Stimulated activated CD4-positive, alpha-beta T cell treated with anti-CD3 and anti-CD28 coated beads, Interleukin-2, amount 100 ng/mL, for 4 hours (primary cell): ENCODE data around the gene COL4A1.

Experiments used
- DNase-seq: peaks from one replicate; pipeline ENCODE4 v3.0.0-alpha.2; 2020; ENCODE audit warnings: low read depth

The COL4A1 gene

DNA sequence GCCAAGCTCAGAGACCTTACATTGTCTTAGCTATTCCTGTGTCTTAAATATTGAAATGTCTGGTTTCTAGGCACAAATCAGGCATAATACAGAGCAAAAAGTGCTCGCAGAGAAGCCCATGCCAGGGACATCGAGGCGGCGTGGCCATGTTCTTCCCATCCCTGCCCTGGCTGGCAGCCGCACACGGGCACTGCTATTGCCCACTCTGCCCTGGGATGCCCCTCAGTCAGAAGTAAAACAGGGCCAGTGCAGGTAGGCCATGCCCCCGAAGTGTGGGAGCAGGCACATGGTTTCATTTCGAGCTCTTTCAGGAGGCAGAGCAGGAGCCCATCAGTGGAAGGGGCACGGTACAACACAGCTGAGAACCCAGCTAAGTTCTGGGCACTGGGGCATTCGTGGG, 113.5 kb downstream of the COL4A1 start:
- no peak for DNase-seq

- no peak for DNase-seq
Measured at GRCh38 chr13:110192472-110192871, 114.5 kb downstream of the COL4A1 start.

DNA sequence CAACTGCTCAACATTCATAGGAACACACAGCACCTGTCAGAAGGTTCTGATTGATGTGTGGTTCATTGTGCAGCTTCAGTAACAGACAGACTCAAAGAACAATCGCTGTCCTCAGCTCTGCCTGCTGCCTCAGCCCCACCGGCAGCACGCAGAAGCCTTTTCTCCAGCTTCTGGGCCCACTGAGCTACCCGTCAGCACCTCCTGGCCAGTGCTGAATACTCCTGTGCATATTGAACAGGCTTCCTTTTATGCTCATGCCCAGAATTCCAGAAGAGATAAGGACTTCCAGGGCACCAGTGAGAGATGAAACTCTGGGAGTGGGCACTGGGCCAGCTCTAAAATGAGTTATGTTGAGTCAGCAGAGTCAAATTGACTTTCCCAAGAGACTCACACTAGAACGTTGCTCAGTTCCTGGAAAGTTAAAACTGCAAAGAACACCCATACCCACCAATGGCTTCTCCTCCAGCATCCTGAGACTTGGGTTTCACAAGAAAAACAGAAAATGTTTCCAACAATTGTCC, 119.3 kb downstream of the COL4A1 start:
- DNase-seq: no peak

GRCh38 chr13:110186231-110186855, 120.6 kb downstream of the COL4A1 start:
- DNase-seq: no peak

DNA sequence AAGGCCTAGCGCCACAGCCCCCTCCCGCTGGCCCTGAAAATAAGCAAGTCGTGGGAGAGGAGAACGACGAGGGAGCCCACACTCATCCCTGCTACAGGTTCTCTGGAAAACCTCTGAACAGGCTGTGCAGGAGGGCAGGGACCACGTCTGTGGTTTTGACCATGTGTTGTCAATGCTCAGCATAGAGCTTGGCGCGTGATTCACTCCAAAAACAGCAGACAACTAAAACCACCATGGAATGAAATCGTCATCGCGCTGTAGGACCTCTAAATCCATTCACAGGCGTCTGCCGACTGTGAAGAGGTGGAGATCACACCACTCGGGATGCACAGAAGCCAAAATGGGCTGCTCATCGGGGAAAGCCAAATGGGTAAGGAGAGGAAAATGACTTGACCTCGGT, 121.3 kb downstream of the COL4A1 start:
- no peak for DNase-seq

GRCh38 chr13:110183910-110184309, 123.0 kb downstream of the COL4A1 start:
- DNase-seq: no peak

- no peak for DNase-seq
Measured at GRCh38 chr13:110182461-110182860, 124.5 kb downstream of the COL4A1 start.

DNA sequence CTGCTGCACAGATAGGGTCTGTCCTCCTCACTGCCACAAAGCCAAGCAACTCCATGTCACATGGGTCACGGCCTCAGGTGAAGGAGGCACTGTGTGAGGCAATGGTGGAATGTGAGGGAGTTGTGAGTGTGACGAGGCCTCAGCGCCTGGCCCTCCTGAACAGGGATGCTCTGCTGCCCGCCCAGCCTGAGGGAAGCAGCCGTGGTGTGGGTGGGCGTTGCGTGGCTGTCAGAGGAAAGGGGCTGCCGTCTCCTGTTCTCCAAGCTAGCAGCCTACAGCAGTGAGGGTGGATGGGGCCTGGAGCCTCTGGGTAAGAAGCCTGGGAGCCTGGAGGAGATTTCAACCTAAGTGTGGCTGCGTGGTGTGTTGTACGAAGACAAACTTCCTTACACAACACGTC, 125.0 kb downstream of the COL4A1 start:
- no peak for DNase-seq

- no peak for DNase-seq
Measured at GRCh38 chr13:110179857-110180147, 127.2 kb downstream of the COL4A1 start.

- DNase-seq: no peak
Measured at GRCh38 chr13:110179116-110179856, 127.7 kb downstream of the COL4A1 start.

DNA sequence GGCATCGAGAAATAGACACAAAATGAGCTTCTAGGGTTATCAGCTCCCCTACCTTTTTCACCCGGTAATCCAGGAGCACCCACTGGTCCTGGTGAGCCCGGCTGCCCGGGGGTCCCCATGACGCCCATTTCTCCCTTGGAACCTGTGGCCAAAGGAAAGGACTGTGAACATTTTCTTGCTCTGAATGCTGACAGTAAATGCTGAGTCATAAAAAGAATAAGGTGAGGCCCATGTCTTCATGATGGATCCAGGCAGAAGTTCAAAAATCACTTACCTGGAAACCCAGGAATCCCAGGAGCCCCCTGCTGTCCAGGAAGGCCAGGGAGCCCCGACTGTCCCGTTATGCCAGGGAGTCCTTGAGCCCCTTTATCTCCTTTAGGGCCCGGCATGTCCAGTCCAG, 129.2 kb downstream of the COL4A1 start:
- no peak for DNase-seq

DNA sequence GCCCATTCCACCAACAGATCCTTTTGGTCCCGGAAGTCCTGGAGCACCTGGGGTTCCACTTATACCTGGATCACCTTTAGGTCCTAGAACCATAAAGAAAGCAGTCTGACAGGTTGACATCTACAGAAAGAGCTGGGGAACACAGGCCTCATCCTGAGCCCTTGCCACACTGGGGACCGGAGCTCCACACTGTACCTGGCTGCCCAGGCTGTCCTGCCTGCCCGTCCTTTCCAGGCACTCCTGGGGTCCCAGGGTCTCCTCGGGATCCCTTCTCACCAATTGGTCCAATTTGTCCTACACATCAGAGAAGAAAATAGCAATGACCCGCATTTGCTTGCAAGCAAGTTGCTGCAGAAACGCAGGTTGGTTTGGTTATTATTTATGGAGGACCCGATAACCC, 130.5 kb downstream of the COL4A1 start:
- no peak for DNase-seq

GRCh38 chr13:110173247-110173818, 133.6 kb downstream of the COL4A1 start:
- DNase-seq: no peak

GRCh38 chr13:110170882-110171281, 136.1 kb downstream of the COL4A1 start:
- DNase-seq: no peak

- no peak for DNase-seq
Measured at GRCh38 chr13:110170020-110170790, 136.8 kb downstream of the COL4A1 start.

DNA sequence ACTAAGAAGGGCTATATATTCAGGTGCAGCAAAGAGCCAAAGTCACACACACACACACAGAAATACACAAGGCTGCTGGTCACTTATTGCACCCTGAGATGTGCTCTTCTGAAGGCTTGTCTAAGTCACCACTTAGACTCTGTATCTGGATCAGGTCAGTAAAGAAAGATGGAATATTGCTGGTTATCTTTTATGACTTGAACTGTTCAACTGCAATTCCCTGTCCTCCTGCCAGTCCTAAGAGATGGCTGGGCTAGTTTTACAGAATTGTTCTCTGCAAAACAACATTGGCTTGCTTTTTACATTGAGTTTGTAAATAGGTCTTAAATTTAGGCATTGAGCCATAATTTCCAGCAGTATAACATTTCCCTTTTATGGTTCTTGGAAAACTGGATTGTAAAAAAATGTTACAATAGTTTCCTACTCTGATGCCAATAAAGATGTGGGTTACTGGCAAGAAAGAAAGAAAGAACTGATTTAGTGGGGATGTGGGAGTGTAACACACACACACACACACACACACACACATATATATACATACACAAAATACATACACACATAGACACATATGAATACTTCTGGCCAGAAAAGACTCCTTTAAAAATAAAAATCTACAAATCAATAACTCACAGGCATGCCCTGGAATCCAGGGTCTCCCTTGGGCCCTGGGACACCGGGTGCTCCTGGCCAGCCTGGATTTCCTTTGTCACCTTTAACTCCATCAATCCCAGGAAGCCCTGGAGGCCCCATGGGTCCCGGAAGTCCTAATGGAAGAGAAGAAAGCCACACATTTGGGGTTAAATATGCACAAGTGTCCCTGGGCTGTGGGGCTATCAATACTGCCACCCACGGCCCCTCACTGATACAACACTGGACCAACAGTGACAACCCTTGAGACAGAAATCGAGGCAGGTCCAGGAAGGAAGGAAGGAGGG, 137.7 kb downstream of the COL4A1 start:
- DNase-seq: no peak

DNA sequence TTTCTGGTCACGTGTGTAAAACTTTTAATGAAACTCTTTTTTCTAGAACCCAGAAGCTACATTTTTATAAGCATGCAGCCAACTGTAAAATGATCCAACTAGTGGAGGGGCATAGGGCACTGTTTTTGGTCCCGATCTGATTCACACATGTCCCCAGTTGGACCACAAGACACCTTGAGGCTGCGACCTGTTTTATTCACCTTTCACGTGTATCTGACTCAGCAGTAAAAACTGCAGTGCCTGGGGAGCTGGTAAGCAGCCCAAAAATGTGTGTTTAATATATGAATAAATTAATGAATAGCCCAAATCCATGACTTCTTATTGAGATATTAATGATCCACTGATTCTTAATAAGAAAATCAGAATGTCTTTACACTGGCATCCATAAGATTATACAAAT, 140.4 kb downstream of the COL4A1 start:
- DNase-seq: no peak

DNA sequence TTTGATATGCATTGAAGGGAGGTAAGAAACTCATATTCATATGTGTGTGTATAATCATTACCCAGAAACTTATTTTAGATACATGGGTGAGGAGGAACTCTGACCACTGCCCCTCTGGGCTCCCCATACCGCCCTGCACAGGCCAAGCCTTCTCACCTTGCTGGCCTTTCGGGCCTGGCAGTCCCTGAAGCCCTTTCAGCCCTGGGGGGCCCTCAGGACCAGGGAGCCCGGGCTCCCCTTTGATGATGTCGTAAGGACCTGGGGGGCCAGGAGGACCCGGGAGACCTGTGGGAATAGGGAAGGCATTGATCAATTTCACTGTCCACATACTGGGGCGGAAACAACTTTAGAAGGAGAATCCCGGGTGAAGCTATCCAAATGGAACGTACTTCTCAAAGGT, 142.3 kb downstream of the COL4A1 start:
- DNase-seq: no peak

DNA sequence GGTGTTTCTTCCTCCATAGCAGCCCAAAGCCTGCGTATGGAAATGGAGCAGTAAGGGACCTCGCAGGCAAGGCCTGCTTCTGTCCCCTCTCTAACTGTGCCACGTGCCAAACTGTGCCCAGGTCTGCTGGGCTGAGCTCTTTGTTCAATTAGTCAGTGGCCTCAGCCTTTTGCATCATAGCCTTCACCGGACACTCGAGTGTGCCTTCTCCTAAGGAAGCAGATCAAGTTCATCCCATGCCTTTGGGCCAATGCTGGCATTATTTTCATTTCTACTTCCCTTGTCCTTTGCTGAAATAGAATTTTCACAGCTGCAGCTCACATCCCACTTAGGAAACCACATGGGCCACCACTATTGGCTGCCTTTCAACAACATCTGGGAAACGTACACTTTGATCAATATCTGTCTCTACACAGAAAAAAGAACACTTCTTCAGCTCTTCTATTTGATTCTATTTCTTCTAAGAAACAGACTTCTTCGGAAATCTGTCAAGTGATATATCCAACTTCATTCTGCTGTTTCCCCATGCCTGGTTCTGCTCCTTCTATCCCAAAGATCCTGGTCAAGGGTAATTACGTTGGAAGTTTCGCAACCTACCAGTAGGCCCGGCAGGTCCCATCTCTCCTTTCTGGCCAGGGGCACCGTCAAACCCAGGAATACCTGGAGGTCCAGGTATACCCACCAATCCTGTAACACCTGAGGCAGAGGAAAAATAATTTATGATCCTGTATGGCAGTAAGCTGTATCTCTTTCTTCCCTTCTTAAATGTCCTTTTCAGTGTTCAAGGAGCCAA, 143.9 kb downstream of the COL4A1 start:
- DNase-seq: no peak

DNA sequence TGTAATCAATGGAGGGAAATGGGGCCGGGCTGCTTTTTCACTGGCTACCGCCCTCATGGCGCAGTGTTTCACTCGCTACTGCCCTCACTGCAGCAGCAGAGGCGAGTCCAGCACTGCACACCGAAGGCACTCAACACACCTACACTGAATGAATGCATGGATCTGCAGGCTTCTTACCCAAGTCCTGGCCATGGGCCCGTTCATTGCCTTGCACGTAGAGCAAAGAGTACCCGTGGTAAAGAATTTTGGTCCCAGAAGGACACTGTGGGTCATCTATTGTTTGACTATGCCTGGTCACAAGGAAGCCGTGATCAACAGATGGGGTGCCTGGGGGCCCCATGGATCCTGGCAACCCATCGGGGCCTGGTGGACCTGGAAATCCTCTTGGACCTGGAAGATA, 144.9 kb downstream of the COL4A1 start:
- DNase-seq: no peak
